GM23338 (cell line): Measurements from ENCODE around the gene C12orf56. TPM values are rescaled to one million over a fixed set of nuclear protein-coding genes. Genes with fewer than 3 reads are reported as not detected.
A peak's percentile ranks its signal among the peaks of the same experiment; 100 is the strongest.

ENCODE experiments used
- ATAC-seq: fragments of 200-7000 bp; cut with Tn5 transposase; 3 replicates; pipeline ENCODE4 v1.9.1; 2020
- DNase-seq: peaks from one replicate; pipeline ENCODE4 v3.0.0-alpha.2; 2015; ENCODE audit warnings: low spot score
- H2AFZ ChIP-seq: fragments of 200-600 bp; sonication (generic); 2 replicates; pipeline ENCODE4 v1.8.0; 2016; ENCODE audit warnings: antibody characterized with exemption, mild to moderate bottlenecking, moderate library complexity
- H3F3A ChIP-seq: fragments of 200-600 bp; sonication (generic); replicated peaks from 2 replicates; pipeline ENCODE4 v1.8.0; 2017; ENCODE audit warnings: antibody characterized with exemption, mixed run types, low read depth
- H3K27ac ChIP-seq: fragments of 200-600 bp; sonication (generic); 2 replicates; pipeline ENCODE4 v1.6.1; 2016; ENCODE audit warnings: low read depth
- H3K27me3 ChIP-seq: fragments of 200-600 bp; sonication (generic); 2 replicates; pipeline ENCODE4 v1.8.0; 2016; ENCODE audit warnings: mild to moderate bottlenecking, mixed run types, moderate library complexity; ENCODE audit not compliant: insufficient read depth
- H3K36me3 ChIP-seq: fragments of 200-600 bp; sonication (generic); 2 replicates; pipeline ENCODE4 v1.8.0; 2016; ENCODE audit warnings: mild to moderate bottlenecking; ENCODE audit not compliant: insufficient read depth
- H3K4me1 ChIP-seq: fragments of 200-600 bp; sonication (generic); 2 replicates; pipeline ENCODE4 v1.8.0; 2016; ENCODE audit warnings: mild to moderate bottlenecking, moderate library complexity; ENCODE audit not compliant: insufficient read depth
- H3K4me2 ChIP-seq: fragments of 200-600 bp; sonication (generic); 2 replicates; pipeline ENCODE4 v1.7.1; 2017; ENCODE audit warnings: mixed run types
- H3K4me3 ChIP-seq: fragments of 200-600 bp; sonication (generic); 2 replicates; pipeline ENCODE4 v1.6.1; 2016; ENCODE audit warnings: mixed run types
- H3K79me2 ChIP-seq: fragments of 200-600 bp; sonication (generic); replicated peaks from 2 replicates; pipeline ENCODE4 v1.8.0; 2017; ENCODE audit warnings: mild to moderate bottlenecking; ENCODE audit not compliant: insufficient read depth
- H3K9me2 ChIP-seq: fragments of 200-600 bp; sonication (generic); 2 replicates; pipeline ENCODE4 v1.8.0; 2017; ENCODE audit not compliant: insufficient read depth
- H4K20me1 ChIP-seq: fragments of 200-600 bp; sonication (generic); replicated peaks from 2 replicates; pipeline ENCODE4 v1.8.0; 2017; ENCODE audit warnings: mild to moderate bottlenecking; ENCODE audit not compliant: insufficient read depth
- H3K27ac Mint-ChIP-seq: 2 replicates; pipeline ENCODE4 v1.8.0; 2020; ENCODE audit warnings: inconsistent platforms, mild to moderate bottlenecking, moderate library complexity, mixed read lengths
- H3K27me3 Mint-ChIP-seq: 3 replicates; pipeline ENCODE4 v1.8.0; 2022; ENCODE audit warnings: low read depth, mild to moderate bottlenecking, moderate library complexity, mixed read lengths, inconsistent platforms; ENCODE audit not compliant: insufficient read depth, poor library complexity
- H3K36me3 Mint-ChIP-seq: 3 replicates; pipeline ENCODE4 v1.8.0; 2021; ENCODE audit warnings: low read depth, mild to moderate bottlenecking, inconsistent platforms, moderate library complexity, mixed read lengths
- H3K4me1 Mint-ChIP-seq: 3 replicates; pipeline ENCODE4 v1.8.0; 2020; ENCODE audit warnings: mild to moderate bottlenecking, inconsistent platforms, mixed read lengths
- H3K4me3 Mint-ChIP-seq: 3 replicates; pipeline ENCODE4 v1.8.0; 2021; ENCODE audit warnings: moderate library complexity, mild to moderate bottlenecking, inconsistent platforms, mixed read lengths
- H3K9me3 Mint-ChIP-seq: 3 replicates; pipeline ENCODE4 v1.8.0; 2020; ENCODE audit warnings: moderate library complexity, mild to moderate bottlenecking, inconsistent platforms, mixed read lengths
- CTCF ChIP-seq, 2 experiments: fragments of 200-600 bp in 1 of 2; sonication (generic) in 1 of 2; conservative IDR thresholded peaks; 2 replicates each; pipeline versions ENCODE4 v1.5.1 to v1.6.1; 2016 to 2017; ENCODE audit warnings: antibody characterized with exemption in 2 of 2, low read depth in 2 of 2, mild to moderate bottlenecking in 2 of 2, moderate library complexity in 1 of 2
- EZH2 ChIP-seq: fragments of 200-600 bp; sonication (generic); IDR thresholded peaks from one replicate; pipeline ENCODE4 v1.8.0; 2017; ENCODE audit warnings: antibody characterized with exemption, mild to moderate bottlenecking, low read depth; ENCODE audit not compliant: unreplicated experiment
- NANOG ChIP-seq: IDR thresholded peaks from 2 replicates; pipeline ENCODE4 v1.6.1; 2016; ENCODE audit warnings: antibody characterized with exemption, borderline replicate concordance
- POLR2AphosphoS5 ChIP-seq: IDR thresholded peaks from 2 replicates; pipeline ENCODE4 v1.6.1; 2016; ENCODE audit warnings: antibody characterized with exemption, low read depth
- REST ChIP-seq: IDR thresholded peaks from one replicate; pipeline ENCODE4 v1.6.1; 2018; ENCODE audit warnings: antibody characterized with exemption; ENCODE audit not compliant: unreplicated experiment
- STAT1 ChIP-seq: IDR thresholded peaks from one replicate; pipeline ENCODE4 v1.6.1; 2016; ENCODE audit warnings: antibody characterized with exemption; ENCODE audit not compliant: unreplicated experiment
- ZNF114 ChIP-seq: fragments of 250-450 bp; sonication (Bioruptor Pico); IDR thresholded peaks from 2 replicates; pipeline ENCODE4 v1.5.0; 2020; ENCODE audit warnings: mild to moderate bottlenecking, moderate library complexity
- ZNF331 ChIP-seq: fragments of 250-450 bp; sonication (Bioruptor Pico); IDR thresholded peaks from 2 replicates; pipeline ENCODE4 v1.5.0; 2020; ENCODE audit warnings: low read depth, mild to moderate bottlenecking, moderate library complexity
- ZNF462 ChIP-seq: fragments of 250-450 bp; sonication (Bioruptor Pico); IDR thresholded peaks from 2 replicates; pipeline ENCODE4 v1.5.0; 2020; ENCODE audit warnings: mild to moderate bottlenecking, moderate library complexity
- polyA plus RNA-seq: library from polyadenylated mRNA; unstranded; fragments of >200 nt; fragmentation: Nextera tagmentation; extraction: Ambion mirVana; gene quantifications from 2 replicates; pipeline ENCODE4 v1.2.1, GENCODE V29; 2016
- total RNA-seq: library from RNA; depleted of rRNA; stranded (reverse); fragments of >200 nt; shearing (Covaris generic); gene quantifications from 2 replicates; pipeline ENCODE4 v1.2.3, GENCODE V29; 2014

C12orf56 gene
- total and polyA plus RNA-seq, 2 experiments from 2014 or later: 6.4 to 9.3 TPM

GRCh38 chr12:64216239-64216638 lies 174.3 kb downstream of the C12orf56 start:
- Histone ChIP-seq H3K4me1 (peaks cover 30% of the 10 kb centered on the region), H2AFZ (no peak overlapping the region), H3K4me3 (no peak overlapping the region), H3F3A (no peaks in the 10 kb centered on the region), H4K20me1 (no peaks in the 10 kb centered on the region), H3K36me3 (no peaks in the 10 kb centered on the region), H3K9me2 (no peaks in the 10 kb centered on the region), H3K27me3 (no peaks in the 10 kb centered on the region), H3K4me2 (no peak overlapping the region), H3K79me2 (no peaks in the 10 kb centered on the region), H3K27ac (no peak overlapping the region)
- H3K27ac Mint-ChIP-seq: peak overlapping the region; percentile 33; the same call in 1 of the 2 replicates
- no peak for DNase-seq
- no peak overlapping the region for H3K4me3 Mint-ChIP-seq
- H3K36me3 Mint-ChIP-seq: peaks cover 14% of the 10 kb centered on the region
- no peak for ATAC-seq
- H3K27me3 Mint-ChIP-seq: no peaks in the 10 kb centered on the region
- TF ChIP-seq REST (no peak), ZNF331 (CRISPR knock-in tag) (no peak), EZH2 (no peak), STAT1 (no peak), NANOG (no peak), CTCF (conservative IDR thresholded peaks at IDR 0.05; ENCODE audit: low read depth in 2 of 2) (no peak), POLR2AphosphoS5 (no peak), ZNF462 (CRISPR knock-in tag) (no peak), ZNF114 (CRISPR knock-in tag) (no peak)
- H3K4me1 Mint-ChIP-seq: peaks cover 37% of the 10 kb centered on the region
- no peaks in the 10 kb centered on the region for H3K9me3 Mint-ChIP-seq
